ENCODE measurements around the gene TDRD15.

The TDRD15 gene

DNA sequence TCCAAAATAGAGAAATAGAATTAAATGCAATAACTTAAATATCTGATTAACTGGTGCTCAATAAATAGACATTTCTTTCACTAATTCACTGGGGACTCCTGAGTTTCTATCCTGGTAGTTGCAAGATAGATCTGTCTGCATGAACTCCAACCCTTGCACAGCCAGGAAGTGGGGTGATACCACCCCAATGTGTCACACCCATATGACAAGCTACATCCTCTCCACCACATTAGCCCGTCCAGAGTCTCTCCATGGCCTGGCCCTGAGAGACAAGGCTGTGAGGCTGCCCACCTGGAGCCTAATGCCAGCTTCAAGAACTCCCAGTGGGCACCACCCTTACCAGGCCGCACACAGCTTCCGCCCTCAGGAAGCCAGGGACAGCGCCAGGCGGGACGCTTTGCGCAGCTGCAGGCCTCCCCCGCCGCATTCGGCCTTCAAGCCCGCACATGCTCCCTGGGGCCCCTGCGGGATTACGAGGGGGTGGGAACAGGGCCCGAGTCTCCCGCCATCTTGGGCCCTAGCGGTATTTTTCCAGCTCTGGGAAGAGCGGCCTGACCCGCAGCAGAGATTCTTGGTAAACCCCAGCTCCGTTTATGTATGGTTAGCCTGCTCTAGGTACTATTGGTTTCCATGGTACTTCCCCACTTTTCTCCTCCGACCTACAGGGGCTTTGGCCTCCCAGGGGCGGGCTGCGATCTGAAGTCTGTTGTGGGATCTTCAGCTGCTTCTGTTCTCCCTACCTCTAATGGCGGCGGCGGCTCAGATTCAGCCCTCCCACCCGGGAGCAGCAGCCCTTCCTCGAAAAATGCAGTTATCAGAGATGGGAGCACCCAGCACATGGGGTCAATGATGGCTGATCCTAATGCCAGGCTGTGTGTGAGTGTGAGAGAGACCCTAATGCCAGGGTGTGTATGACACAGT is at the start of gene TDRD15:
Gene TDRD15, plus strand, starts transcription at position 496 of the 921 bp plus-strand sequence. CDS start 13,500 bp downstream, outside the sequence.
- ChIA-PET POLR2A (no interaction called here), CTCF (no interaction called here)
- TF ChIP-seq, protein P1, sequence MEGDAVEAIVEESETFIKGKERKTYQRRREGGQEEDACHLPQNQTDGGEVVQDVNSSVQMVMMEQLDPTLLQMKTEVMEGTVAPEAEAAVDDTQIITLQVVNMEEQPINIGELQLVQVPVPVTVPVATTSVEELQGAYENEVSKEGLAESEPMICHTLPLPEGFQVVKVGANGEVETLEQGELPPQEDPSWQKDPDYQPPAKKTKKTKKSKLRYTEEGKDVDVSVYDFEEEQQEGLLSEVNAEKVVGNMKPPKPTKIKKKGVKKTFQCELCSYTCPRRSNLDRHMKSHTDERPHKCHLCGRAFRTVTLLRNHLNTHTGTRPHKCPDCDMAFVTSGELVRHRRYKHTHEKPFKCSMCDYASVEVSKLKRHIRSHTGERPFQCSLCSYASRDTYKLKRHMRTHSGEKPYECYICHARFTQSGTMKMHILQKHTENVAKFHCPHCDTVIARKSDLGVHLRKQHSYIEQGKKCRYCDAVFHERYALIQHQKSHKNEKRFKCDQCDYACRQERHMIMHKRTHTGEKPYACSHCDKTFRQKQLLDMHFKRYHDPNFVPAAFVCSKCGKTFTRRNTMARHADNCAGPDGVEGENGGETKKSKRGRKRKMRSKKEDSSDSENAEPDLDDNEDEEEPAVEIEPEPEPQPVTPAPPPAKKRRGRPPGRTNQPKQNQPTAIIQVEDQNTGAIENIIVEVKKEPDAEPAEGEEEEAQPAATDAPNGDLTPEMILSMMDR (IDR thresholded peaks at IDR 0.05; ENCODE audit: control extremely low read depth, extremely low read depth, low read depth, missing control alignments) = no peak
- no peak for DNase-seq (ENCODE audit: extremely low spot score)

DNA sequence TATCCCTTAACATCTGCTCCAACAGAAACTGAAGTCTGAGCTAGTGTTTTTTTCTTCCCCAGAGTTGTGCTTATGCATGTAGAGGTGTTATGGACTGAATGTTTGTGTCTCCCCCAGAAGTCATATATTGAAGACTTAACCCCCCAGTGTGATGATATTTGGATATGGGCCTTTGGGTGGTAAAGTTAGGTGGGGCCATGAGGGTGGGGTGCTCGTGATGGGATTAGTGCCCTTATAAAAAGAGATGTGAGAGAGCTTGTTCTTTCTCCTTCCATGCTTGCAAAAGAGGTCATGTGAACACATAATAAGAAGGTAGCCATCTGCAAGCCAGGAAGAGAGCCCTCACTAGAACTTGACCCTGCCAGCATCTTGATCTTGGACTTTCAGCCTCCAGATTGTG is 45.5 kb upstream of the TDRD15 start:
- ChIA-PET POLR2A (no interaction called here), CTCF (no interaction called here)
- DNase-seq (ENCODE audit: extremely low spot score) = no peak
- TF ChIP-seq, protein P1 (IDR thresholded peaks at IDR 0.05; ENCODE audit: control extremely low read depth, extremely low read depth, low read depth, missing control alignments) = no peak

DNA sequence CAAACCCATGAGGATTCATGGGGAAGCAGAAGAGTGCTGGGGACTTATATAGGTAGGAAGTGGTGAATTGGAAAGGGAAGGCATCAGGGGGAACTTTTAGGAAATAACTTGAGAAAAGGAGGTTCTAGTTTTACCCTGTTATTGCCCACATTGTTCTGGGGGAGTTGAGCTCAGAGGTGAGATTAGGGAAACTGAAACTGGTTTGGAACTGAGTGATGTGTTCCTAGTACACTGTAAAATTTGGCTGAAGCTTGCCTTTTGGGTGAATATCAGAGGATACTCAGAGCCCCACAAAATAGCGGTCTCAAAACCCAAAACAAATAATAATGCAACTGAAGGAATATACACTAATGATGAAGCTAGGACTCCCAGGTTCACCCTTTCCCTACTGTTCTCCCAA is 40.3 kb upstream of the TDRD15 start:
- DNase-seq (ENCODE audit: extremely low spot score) = no peak
- ChIA-PET POLR2A (no interaction called here), CTCF (interaction anchor here (0.9 to 1.0 kb wide), 2 partner anchors 11 to 26 kb away, joined by 3 to 4 read pairs; no protein-coding TSS in a partner anchor)
- TF ChIP-seq, protein P1 (IDR thresholded peaks at IDR 0.05; ENCODE audit: control extremely low read depth, extremely low read depth, low read depth, missing control alignments) = no peak

DNA sequence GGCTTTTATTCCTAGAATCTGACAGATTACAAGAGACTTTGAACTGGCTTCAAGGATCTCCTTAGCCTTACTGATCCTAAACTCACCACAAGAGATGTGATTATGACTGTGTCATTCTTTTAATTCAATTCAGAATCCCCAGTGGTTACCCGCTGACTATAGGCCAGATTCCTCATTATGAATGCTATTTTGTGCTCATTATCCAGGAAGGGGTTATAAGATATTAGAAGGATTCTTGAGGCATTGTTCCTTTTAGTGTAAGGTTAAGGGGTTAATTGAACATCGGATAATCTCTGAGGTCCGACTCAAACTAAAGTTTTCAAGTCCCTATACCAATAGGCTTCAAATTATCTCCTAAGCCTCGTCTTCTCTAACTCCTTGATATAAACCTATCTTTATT is 39.4 kb upstream of the TDRD15 start:
- POLR2A ChIA-PET = no interaction called here
- CTCF ChIA-PET = no interaction called here
- TF ChIP-seq, protein P1 (IDR thresholded peaks at IDR 0.05; ENCODE audit: control extremely low read depth, extremely low read depth, low read depth, missing control alignments) = no peak
- DNase-seq (ENCODE audit: extremely low spot score) = no peak

DNA sequence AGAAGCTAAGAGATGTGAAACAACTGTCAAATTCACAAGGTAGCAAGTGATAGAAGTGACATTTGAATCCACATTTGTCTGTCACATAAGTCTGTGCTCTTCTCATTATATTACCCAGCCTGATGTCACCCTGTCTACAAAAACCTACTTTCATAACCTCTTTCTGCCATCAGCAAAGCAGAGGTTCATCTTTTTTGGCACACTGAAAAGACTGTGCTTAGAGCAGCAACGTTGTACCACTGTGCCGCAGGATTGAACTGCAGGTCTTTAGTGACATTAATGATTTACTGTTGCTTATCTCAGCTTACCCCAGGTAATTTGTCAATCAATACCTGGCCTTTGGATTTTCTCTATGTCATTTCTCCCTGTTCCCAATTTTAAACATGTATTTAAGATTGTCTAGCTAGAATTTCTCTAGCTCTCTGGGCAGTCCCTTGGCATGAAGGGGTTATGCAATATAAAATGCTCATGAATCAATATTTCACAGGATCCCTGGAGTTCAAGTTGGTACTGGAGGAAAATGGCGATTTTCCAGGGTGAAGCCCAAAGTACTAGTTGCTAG is 31.4 kb upstream of the TDRD15 start:
- ChIA-PET CTCF (interaction anchor here (1.5 kb wide), 1 partner anchor 9 kb away, joined by 4 read pairs; no protein-coding TSS in a partner anchor), POLR2A (no interaction called here)
- DNase-seq (ENCODE audit: extremely low spot score) = no peak
- TF ChIP-seq, protein P1 (IDR thresholded peaks at IDR 0.05; ENCODE audit: control extremely low read depth, extremely low read depth, low read depth, missing control alignments) = no peak

DNA sequence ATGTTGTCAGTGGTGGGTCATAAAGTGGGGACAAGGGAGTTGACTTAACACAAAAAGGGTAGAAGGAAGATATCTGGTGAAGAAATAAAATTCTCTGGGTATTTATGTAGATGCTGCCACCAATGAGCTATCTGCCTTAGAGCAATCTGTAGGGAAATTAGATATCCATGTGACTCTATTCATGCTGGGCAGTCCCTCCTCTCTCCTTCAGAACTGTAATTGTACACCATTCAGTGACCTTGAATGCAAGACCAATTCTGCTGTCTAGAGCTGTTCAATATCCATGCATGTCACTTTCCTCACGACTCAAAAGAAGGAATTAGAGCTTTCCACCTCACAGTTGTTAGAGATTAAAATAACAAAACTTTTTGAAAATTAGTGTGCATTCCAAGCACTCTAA is 28.6 kb upstream of the TDRD15 start:
- POLR2A ChIA-PET = no interaction called here
- CTCF ChIA-PET = interaction anchor here (0.9 to 1.3 kb wide), 3 partner anchors 12 to 23 kb away, joined by 3 to 4 read pairs (median 4); no protein-coding TSS in a partner anchor
- DNase-seq (ENCODE audit: extremely low spot score) = no peak
- TF ChIP-seq, protein P1 (IDR thresholded peaks at IDR 0.05; ENCODE audit: control extremely low read depth, extremely low read depth, low read depth, missing control alignments) = no peak

Measured in GM10248 (cell line).